SH-SY5Y (cell line): ENCODE results near the gene TPRKB.

Source experiments
- GATA2 ChIP-seq: IDR thresholded peaks from 2 replicates; pipeline ENCODE4 v1.6.1; 2011; ENCODE audit warnings: mild to moderate bottlenecking, low read depth, low read length
- GATA3 ChIP-seq: IDR thresholded peaks from 2 replicates; pipeline ENCODE4 v1.6.1; 2011; ENCODE audit warnings: low read depth, mild to moderate bottlenecking, low read length, moderate library complexity

DNA sequence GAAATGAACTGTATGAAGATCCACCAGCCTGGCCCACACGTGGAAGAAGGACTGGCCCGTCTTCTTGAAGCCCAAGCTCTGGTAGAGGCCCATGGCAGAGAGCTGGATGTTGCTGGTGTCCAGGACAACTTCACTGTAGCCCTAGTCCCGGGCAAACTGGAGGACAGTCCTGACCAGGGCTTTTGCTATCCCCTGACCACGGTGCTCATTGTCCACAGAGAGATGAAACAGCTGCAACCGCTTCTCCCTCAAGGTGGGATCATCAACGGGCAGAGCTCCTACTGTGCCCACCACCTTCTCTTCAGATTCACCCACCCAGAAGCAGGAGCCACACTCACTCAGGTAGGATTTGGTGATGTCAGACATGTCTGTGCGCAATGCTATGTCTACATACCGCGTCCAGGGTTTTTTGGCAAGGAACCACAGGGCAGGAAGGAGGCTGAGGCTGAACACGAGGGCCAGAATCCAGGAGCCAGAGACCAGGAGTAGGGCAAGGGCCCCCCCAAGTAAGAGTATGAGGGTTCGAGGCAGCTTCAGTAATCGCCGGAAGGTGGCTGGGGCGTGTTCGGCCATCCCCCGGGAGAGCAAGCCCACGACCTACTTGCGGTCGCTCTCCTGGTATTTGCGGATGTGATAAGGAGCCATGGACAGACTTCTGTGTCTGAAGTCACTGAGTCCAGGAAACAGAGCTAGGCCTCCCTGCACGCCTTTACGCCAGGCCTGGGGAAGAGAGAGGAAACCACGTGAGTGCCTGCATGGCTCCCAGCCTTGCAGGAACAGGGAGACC lies 36.3 kb downstream of the TPRKB start:
- TF ChIP-seq GATA2 (no peak), GATA3 (no peak)
